Heart left ventricle (tissue), 13 donors: Measurements from ENCODE around the gene RAD23A.

Experiments
- CTCF ChIP-seq, 12 donors: fragments of 200-600 bp; sonication (generic) in 4 of 12; IDR thresholded peaks; one replicate each; pipeline versions ENCODE4 v1.5.0 to v1.8.0; 2018 to 2022; ENCODE audit warnings: antibody characterized with exemption in 12 of 12, mild to moderate bottlenecking in 5 of 12
- POLR2A ChIP-seq, 2 donors: fragments of 450-650 bp; IDR thresholded peaks; one replicate each; pipeline ENCODE4 v1.6.1; 2017; ENCODE audit warnings: antibody characterized with exemption in 2 of 2, mild to moderate bottlenecking in 2 of 2, moderate library complexity in 2 of 2
- donor health status: ischemic (EF 13 %, LVEDD 7.1; RV severe dilation, severe dysfunction).
- donor health status: DM: no; HTN: yes; CAD: no.
- donor health status: DM: no; HTN: no; CAD: no.
- donor health status: ischemic (EF 25% LVEDD 6.9; RV normal size, moderate dysfunction).
- donor health status: ischemic (EF 25% LVEDD 5.7; RV mildly dilated, moderate dysfunction).
- donor health status: ischemic (EF 35%, LVEDD 5.7; RV mildly dilated, moderate dysfunction).
- donor health status: nonischemic (EF 11% LVEDD 7.7; RV severe dilation, severe dysfunction).
- donor health status: DM: yes; HTN: yes; CAD: no.
- donor health status: PGD.
- donor health status: ischemic (EF 29% LVEDD 5.4; RV normal size, mild dysfunction).
- donor health status: nonischemic (EF 23%, LVEDD 6.1; RV moderate dilation, normal function).

- TF ChIP-seq CTCF (IDR thresholded peaks at IDR 0.05): no peak
- TF ChIP-seq POLR2A (IDR thresholded peaks at IDR 0.05): no peak
These were observed 27.4 kb upstream of the RAD23A start for GRCh38 chr19:12918253-12918652.
